OCI-LY1 (cell line): ENCODE measurements around the gene EYA2.

Experiments used
- CTCF ChIP-seq: fragments of 200-600 bp; sonication (generic), shearing (Covaris generic); IDR thresholded peaks from 2 replicates; pipeline ENCODE4 v1.5.1; 2017; ENCODE audit warnings: mild to moderate bottlenecking, antibody characterized with exemption, low read length, moderate library complexity, mixed read lengths
- EZH2 ChIP-seq: fragments of 200-600 bp; sonication (generic), shearing (Covaris generic); IDR thresholded peaks from 2 replicates; pipeline ENCODE4 v1.8.0; 2017; ENCODE audit warnings: borderline replicate concordance, mixed run types, mild to moderate bottlenecking, antibody characterized with exemption, low read length, moderate library complexity, mixed read lengths

GRCh38 chr20:47035026-47035590 is 140.5 kb downstream of the EYA2 start:
- TF ChIP-seq EZH2: no peak
- no peak for TF ChIP-seq CTCF
